ENCODE measurements around the gene IDI1. TPM values are rescaled to one million over a fixed set of nuclear protein-coding genes. Genes with fewer than 3 reads are reported as not detected.

The IDI1 gene
- total RNA-seq, 1 donor from 2014 or later: 383 TPM

- no peak for DNase-seq (ENCODE audit: low read depth)
Observed at GRCh38 chr10:996031-996430, 52.9 kb downstream of the IDI1 start.

- no peak for DNase-seq (ENCODE audit: low read depth)
Observed at GRCh38 chr10:995559-995926, 53.4 kb downstream of the IDI1 start.

- DNase-seq (ENCODE audit: low read depth): no peak
Observed at GRCh38 chr10:994836-995558, 53.9 kb downstream of the IDI1 start.

- DNase-seq (ENCODE audit: low read depth): no peak
Observed at GRCh38 chr10:992871-993270, 56.0 kb downstream of the IDI1 start.

GRCh38 chr10:992467-992866, 56.5 kb downstream of the IDI1 start:
- DNase-seq (ENCODE audit: low read depth): no peak

- DNase-seq (ENCODE audit: low read depth): peak; percentile 15
Observed at GRCh38 chr10:990808-991207, 58.1 kb downstream of the IDI1 start.

Other genes starting within 250 kb of the IDI1 start
- gene LARP4B, start 117.4 kb downstream of the IDI1 start, total RNA-seq: 28.0 and 33.2 TPM in 2 replicates
- 55.8 and 57.4 TPM in 2 replicates for gene GTPBP4, start 60.7 kb downstream of the IDI1 start, total RNA-seq
- not detected in 2 replicates for gene IDI2, start 23.3 kb downstream of the IDI1 start, total RNA-seq
- gene WDR37, start 7.3 kb upstream of the IDI1 start, total RNA-seq: 13.6 and 17.0 TPM in 2 replicates

Measured in myocyte (in vitro differentiated cells).